Endothelial cell of umbilical vein (primary cell): ENCODE results near the gene NOTCH1. TPM values are rescaled to one million over a fixed set of nuclear protein-coding genes. Genes with fewer than 3 reads are reported as not detected.

Experiments
- BruUV-seq: library from RNA; stranded (reverse); fragments of 400-500 nt; replicated peaks from 2 replicates; lab custom pipeline; 2021; lab: Mats Ljungman, UMichigan
- CTCF ChIA-PET: fragments of 300-600, 350-600 bp; sonication (Branson Sonifier 250); formaldehyde crosslinking; loops from one replicate; lab custom pipeline; 2021; ENCODE audit warnings: antibody characterized with exemption, inconsistent platforms; lab: Charles Lee
- POLR2A ChIA-PET: fragments of 300-600, 350-600 bp; sonication (Branson Sonifier 250); formaldehyde crosslinking; loops from one replicate; lab custom pipeline; 2021; ENCODE audit warnings: antibody characterized with exemption, inconsistent platforms; lab: Charles Lee
- DNase-seq: peaks from one replicate; pipeline ENCODE4 v3.0.0-alpha.2; 2011; ENCODE audit warnings: low read depth, low spot score
- FAIRE-seq: peaks from 2 replicates; lab custom pipeline; 2011; peaks lifted over from hg19 to GRCh38; lab: Jason Lieb, UNC
- H2AFZ ChIP-seq: 2 replicates; pipeline ENCODE4 v1.6.0; 2012; ENCODE audit warnings: low read depth, low read length, control low read depth, inconsistent platforms
- H3K27ac ChIP-seq: 2 replicates; pipeline ENCODE4 v1.5.1; 2011; ENCODE audit warnings: low read depth, mild to moderate bottlenecking, control low read depth, low read length, moderate library complexity; ENCODE audit not compliant: insufficient read depth
- H3K27me3 ChIP-seq, 2 experiments: 2 replicates each; pipeline versions ENCODE4 v1.6.0 to v1.6.1; 2011; ENCODE audit warnings: low read length in 2 of 2, mixed read lengths in 1 of 2; ENCODE audit not compliant: control insufficient read depth in 2 of 2, insufficient read depth in 2 of 2
- H3K36me3 ChIP-seq, 2 experiments: 2 replicates in 1 of 2; 3 replicates in 1 of 2; pipeline ENCODE4 v1.5.1; 2011; ENCODE audit warnings: low read length in 2 of 2, mild to moderate bottlenecking in 1 of 2, moderate library complexity in 1 of 2; ENCODE audit not compliant: control insufficient read depth in 2 of 2, insufficient read depth in 2 of 2; ENCODE audit errors: extremely low read depth in 1 of 2
- H3K4me1 ChIP-seq: 3 replicates; pipeline ENCODE4 v1.5.1; 2011; ENCODE audit warnings: mild to moderate bottlenecking, low read length; ENCODE audit not compliant: control insufficient read depth, insufficient read depth; ENCODE audit errors: extremely low read depth
- H3K4me2 ChIP-seq: 2 replicates; pipeline ENCODE4 v1.6.1; 2011; ENCODE audit warnings: low read length, control low read depth, mixed read lengths; ENCODE audit not compliant: insufficient read depth
- H3K4me3 ChIP-seq, 3 experiments: fragments of 200-600 bp in 1 of 3; sonication (generic), shearing (Covaris generic) in 1 of 3; replicated peaks in 1 of 3; 2 replicates each; pipeline ENCODE4 v1.5.1; 2011 to 2016; ENCODE audit warnings: control low read depth in 3 of 3, low read length in 3 of 3, mild to moderate bottlenecking in 2 of 3, inconsistent platforms in 1 of 3, low read depth in 1 of 3, moderate library complexity in 1 of 3; ENCODE audit not compliant: insufficient read depth in 1 of 3
- H3K79me2 ChIP-seq: 2 replicates; pipeline ENCODE4 v1.6.0; 2012; ENCODE audit warnings: low read length, inconsistent platforms; ENCODE audit not compliant: control insufficient read depth, insufficient read depth
- H3K9ac ChIP-seq: replicated peaks from 2 replicates; pipeline ENCODE3; 2011; ENCODE audit warnings: low read length, control low read depth; ENCODE audit not compliant: insufficient read depth; ENCODE audit errors: extremely low read depth
- H3K9me1 ChIP-seq: replicated peaks from 3 replicates; pipeline ENCODE4 v1.6.0; 2011; ENCODE audit warnings: mild to moderate bottlenecking, low read length; ENCODE audit not compliant: control insufficient read depth, insufficient read depth; ENCODE audit errors: extremely low read depth
- H3K9me3 ChIP-seq: replicated peaks from 2 replicates; pipeline ENCODE4 v1.5.1; 2012; ENCODE audit warnings: low read length, inconsistent platforms; ENCODE audit not compliant: control insufficient read depth, insufficient read depth
- H4K20me1 ChIP-seq: replicated peaks from 2 replicates; pipeline ENCODE3; 2011; ENCODE audit warnings: mild to moderate bottlenecking, low read length; ENCODE audit not compliant: control insufficient read depth, insufficient read depth; ENCODE audit errors: extremely low read depth
- EZH2 ChIP-seq: IDR thresholded peaks from 2 replicates; pipeline ENCODE4 v1.6.1; 2012; ENCODE audit warnings: borderline replicate concordance, low read depth, mild to moderate bottlenecking, moderate library complexity, low read length, inconsistent platforms; ENCODE audit not compliant: severe bottlenecking
- FOS ChIP-seq: IDR thresholded peaks from 2 replicates; pipeline ENCODE4 v1.6.1; 2011; ENCODE audit warnings: mild to moderate bottlenecking, low read length, moderate library complexity, borderline replicate concordance; ENCODE audit not compliant: insufficient read depth
- GATA2 ChIP-seq: IDR thresholded peaks from 2 replicates; pipeline ENCODE4 v1.7.0; 2011; ENCODE audit warnings: low read depth, mild to moderate bottlenecking, moderate library complexity, mixed read lengths, low read length; ENCODE audit not compliant: insufficient read length, insufficient read depth
- JUN ChIP-seq: IDR thresholded peaks from 2 replicates; pipeline ENCODE4 v1.6.1; 2011; ENCODE audit warnings: borderline replicate concordance, low read depth; ENCODE audit not compliant: insufficient read length, insufficient read depth
- MAX ChIP-seq: IDR thresholded peaks from 2 replicates; pipeline ENCODE4 v1.6.1; 2011; ENCODE audit not compliant: insufficient read depth, insufficient read length
- MYC ChIP-seq: IDR thresholded peaks from one replicate; pipeline ENCODE4 v1.6.1; 2011; ENCODE audit warnings: mild to moderate bottlenecking, low read depth, low read length
- POLR2A ChIP-seq: IDR thresholded peaks from 2 replicates; pipeline ENCODE4 v1.6.1; 2012; ENCODE audit warnings: low read depth, mild to moderate bottlenecking, control low read depth, low read length
- POLR2AphosphoS5 ChIP-seq: IDR thresholded peaks from 2 replicates; pipeline ENCODE4 v1.6.1; 2012; ENCODE audit warnings: low read depth, mild to moderate bottlenecking, control low read depth, low read length, moderate library complexity; ENCODE audit not compliant: insufficient read depth
- dilution Hi-C: fragments of 300-500 bp; cut with MboI; formaldehyde crosslinking; loops from one replicate; pipeline ENCODE4 v1.15.0; 2019; ENCODE audit warnings: low sequenced_read_pairs; ENCODE audit not compliant: extremely low pct_ligation_motif_present
- intact Hi-C: fragments of 100-400 bp; cut with micrococcal nuclease; formaldehyde crosslinking; loops from one replicate; pipeline ENCODE4 v1.10.0; 2022
- polyA plus RNA-seq, 4 experiments: library from polyadenylated mRNA; depleted of rRNA in 3 of 4; stranded (reverse) in 3 of 4; unstranded in 1 of 4; fragments of >200 nt; gene quantifications; 2 replicates each; pipeline versions ENCODE4 v1.2.1 to v1.2.3, GENCODE V29; 2011 to 2012; ENCODE audit warnings: missing spikeins in 1 of 4
- total RNA-seq: library from RNA; stranded (reverse); gene quantifications from 2 replicates; pipeline ENCODE4 v1.2.3, GENCODE V29; 2021
- TF ChIP-seq, protein P1 (sequence below), 2 donors: IDR thresholded peaks; 1 replicate in 1 of 2; 2 replicates in 1 of 2; pipeline ENCODE4 v1.5.1; 2011; ENCODE audit warnings: low read length in 2 of 2, mild to moderate bottlenecking in 2 of 2, moderate library complexity in 2 of 2, control low read depth in 1 of 2, inconsistent platforms in 1 of 2, low read depth in 1 of 2; ENCODE audit not compliant: insufficient read depth in 1 of 2; ENCODE audit errors: extremely low read depth in 1 of 2

The NOTCH1 gene
- total and polyA plus RNA-seq, 2 donors (not counting 3 experiments of a cell fraction or from before 2014, with no cell fraction given), result 31.7 to 153 TPM

- H3K36me3 ChIP-seq, result peaks cover 39 to 83% of the 10 kb centered on the region in 2 experiments
These were observed 37.9 kb downstream of the NOTCH1 start for GRCh38 chr9:136507992-136508375.

More at GRCh38 chr9:136507992-136508375, 37.9 kb downstream of the NOTCH1 start:
- Histone ChIP-seq H3K9ac (no peak overlapping the region), H3K9me1 (no peaks in the 10 kb centered on the region), H3K9me3 (no peaks in the 10 kb centered on the region), H3K4me1 (peaks cover 19% of the 10 kb centered on the region), H3K4me2 (no peak overlapping the region), H3K27ac (no peak overlapping the region), H3K27me3 (no peaks in the 10 kb centered on the region), H2AFZ (no peak overlapping the region), H3K4me3 (no peak overlapping the region), H4K20me1 (no peaks in the 10 kb centered on the region), H3K79me2 (peaks cover 22% of the 10 kb centered on the region)
- CTCF ChIA-PET, result no interaction called here
- POLR2A ChIA-PET, result no interaction called here
- DNase-seq (no peak), FAIRE-seq (no peak)
- TF ChIP-seq MYC (no peak), EZH2 (no peak), POLR2A (no peak), POLR2AphosphoS5 (no peak), GATA2 (no peak), JUN (no peak), FOS (no peak), MAX (no peak)
- TF ChIP-seq, protein P1, sequence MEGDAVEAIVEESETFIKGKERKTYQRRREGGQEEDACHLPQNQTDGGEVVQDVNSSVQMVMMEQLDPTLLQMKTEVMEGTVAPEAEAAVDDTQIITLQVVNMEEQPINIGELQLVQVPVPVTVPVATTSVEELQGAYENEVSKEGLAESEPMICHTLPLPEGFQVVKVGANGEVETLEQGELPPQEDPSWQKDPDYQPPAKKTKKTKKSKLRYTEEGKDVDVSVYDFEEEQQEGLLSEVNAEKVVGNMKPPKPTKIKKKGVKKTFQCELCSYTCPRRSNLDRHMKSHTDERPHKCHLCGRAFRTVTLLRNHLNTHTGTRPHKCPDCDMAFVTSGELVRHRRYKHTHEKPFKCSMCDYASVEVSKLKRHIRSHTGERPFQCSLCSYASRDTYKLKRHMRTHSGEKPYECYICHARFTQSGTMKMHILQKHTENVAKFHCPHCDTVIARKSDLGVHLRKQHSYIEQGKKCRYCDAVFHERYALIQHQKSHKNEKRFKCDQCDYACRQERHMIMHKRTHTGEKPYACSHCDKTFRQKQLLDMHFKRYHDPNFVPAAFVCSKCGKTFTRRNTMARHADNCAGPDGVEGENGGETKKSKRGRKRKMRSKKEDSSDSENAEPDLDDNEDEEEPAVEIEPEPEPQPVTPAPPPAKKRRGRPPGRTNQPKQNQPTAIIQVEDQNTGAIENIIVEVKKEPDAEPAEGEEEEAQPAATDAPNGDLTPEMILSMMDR (IDR thresholded peaks at IDR 0.05; ENCODE audit: extremely low read depth in 1 of 2, insufficient read depth in 1 of 2, low read depth in 1 of 2, low read length in 2 of 2), result no peak
- BruUV-seq, result no TSS peak
- dilution Hi-C loops, result no loop called here
- intact Hi-C loops, result no loop called here
